Activated CD4-positive, alpha-beta T cell treated with anti-CD3 and anti-CD28 coated beads for 36 hours (primary cell): ENCODE results near the gene TMEM62. TPM values are rescaled to one million over a fixed set of nuclear protein-coding genes. Genes with fewer than 3 reads are reported as not detected.
"Not testable (repeated sequence)": the region's sequence is repeated elsewhere in the genome, so short reads cannot be mapped to it uniquely, and the experiment has no call there.

Source experiments
- ATAC-seq: fragments of 200-7000 bp; cut with Tn5 transposase; one replicate; pipeline ENCODE4 v1.10.0; 2021; ENCODE audit warnings: mild to moderate bottlenecking, moderate library complexity
- CTCF ChIA-PET: fragments of 350-600 bp; sonication (Branson Sonifier 250); formaldehyde crosslinking; loops from one replicate; lab custom pipeline; 2021; ENCODE audit warnings: antibody characterized with exemption; lab: Charles Lee
- POLR2A ChIA-PET: fragments of 350-600 bp; sonication (Branson Sonifier 250); formaldehyde crosslinking; loops from one replicate; lab custom pipeline; 2021; ENCODE audit warnings: antibody characterized with exemption, inconsistent platforms; lab: Charles Lee
- DNase-seq: peaks from one replicate; pipeline ENCODE4 v3.0.0-alpha.2; 2020
- H3K27ac Mint-ChIP-seq: one replicate; pipeline ENCODE4 v1.8.0; 2021; ENCODE audit warnings: mixed read lengths
- H3K27me3 Mint-ChIP-seq: one replicate; pipeline ENCODE4 v1.8.0; 2021; ENCODE audit warnings: mixed read lengths
- H3K36me3 Mint-ChIP-seq: one replicate; pipeline ENCODE4 v1.8.0; 2021; ENCODE audit warnings: low read depth, mixed read lengths
- H3K4me1 Mint-ChIP-seq: one replicate; pipeline ENCODE4 v1.8.0; 2021; ENCODE audit warnings: mixed read lengths
- H3K4me3 Mint-ChIP-seq: one replicate; pipeline ENCODE4 v1.8.0; 2021; ENCODE audit warnings: mild to moderate bottlenecking, moderate library complexity, mixed read lengths
- H3K9me3 Mint-ChIP-seq: one replicate; pipeline ENCODE4 v1.8.0; 2021; ENCODE audit warnings: low read depth, mixed read lengths
- intact Hi-C, 2 experiments: fragments of 100-400 bp; cut with DNase I in 1 of 2; cut with micrococcal nuclease in 1 of 2; formaldehyde crosslinking; loops; one replicate each; pipeline versions ENCODE4 v1.14.2 to v1.15.1; 2022 to 2024; cut with DNase I, micrococcal nuclease
- total RNA-seq, 2 experiments: library from RNA; stranded (reverse); gene quantifications; one replicate each; pipeline ENCODE4 v1.2.3, GENCODE V29; 2021

Gene TMEM62
- total RNA-seq, 2 experiments from 2014 or later: 10.9 to 12.9 TPM

GRCh38 chr15:43118829-43119228 is 14.6 kb upstream of the TMEM62 start:
- intact Hi-C loops: no loop called here
- ATAC-seq: no peak
- peaks cover 7% of the 10 kb centered on the region for H3K27me3 Mint-ChIP-seq
- peaks cover 14% of the 10 kb centered on the region for H3K4me1 Mint-ChIP-seq
- H3K36me3 Mint-ChIP-seq: no peaks in the 10 kb centered on the region
- no peak for DNase-seq
- ChIA-PET CTCF (interaction anchor here (1.2 kb wide), 1 partner anchor 12 kb away, joined by 6 read pairs; no protein-coding TSS in a partner anchor), POLR2A (no interaction called here)
- no peaks in the 10 kb centered on the region for H3K9me3 Mint-ChIP-seq
- no peak overlapping the region for H3K4me3 Mint-ChIP-seq
- no peak overlapping the region for H3K27ac Mint-ChIP-seq

DNA sequence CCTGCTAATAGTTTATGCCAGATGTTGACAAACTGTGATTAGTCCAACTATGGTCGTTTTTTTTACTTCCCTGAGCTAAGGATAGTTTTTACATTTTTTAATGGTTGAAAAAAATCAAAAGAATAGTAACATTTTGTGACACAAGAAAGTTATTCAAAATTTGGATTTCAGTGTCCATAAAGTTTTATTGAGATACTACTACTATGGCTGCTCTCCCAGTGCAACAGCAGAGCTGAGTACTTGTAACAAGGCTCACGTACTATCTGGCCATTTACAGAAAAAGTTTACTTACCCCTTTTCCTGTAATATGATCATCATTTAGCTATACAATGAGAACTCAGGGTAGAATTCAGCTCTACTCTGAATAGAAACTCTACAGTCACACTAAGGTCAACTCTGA is 11.5 kb upstream of the TMEM62 start:
- Mint-ChIP-seq H3K27ac (no peak overlapping the region), H3K36me3 (no peaks in the 10 kb centered on the region), H3K4me3 (no peak overlapping the region), H3K27me3 (peaks cover 1% of the 10 kb centered on the region), H3K9me3 (no peaks in the 10 kb centered on the region), H3K4me1 (peaks cover 14% of the 10 kb centered on the region)
- POLR2A ChIA-PET: interaction anchor here (0.5 to 0.6 kb wide), 2 partner anchors 14 to 44 kb away, joined by 3 to 7 read pairs; no protein-coding TSS in a partner anchor
- CTCF ChIA-PET: interaction anchor here (0.7 to 0.9 kb wide), 2 partner anchors 22 to 134 kb away, joined by 3 read pairs; no protein-coding TSS in a partner anchor
- ATAC-seq (no peak), DNase-seq (no peak)
- intact Hi-C loops: loop anchor here in 1 of 2 experiments (2.0 kb wide), 1 partner anchor 15 kb away; the partner anchor contains the start of gene UBR1

GRCh38 chr15:43125100-43125661 is 8.2 kb upstream of the TMEM62 start:
- ChIA-PET CTCF (no interaction called here), POLR2A (no interaction called here)
- H3K36me3 Mint-ChIP-seq: no peaks in the 10 kb centered on the region

GRCh38 chr15:43126356-43126755 is 7.0 kb upstream of the TMEM62 start:
- Mint-ChIP-seq H3K27me3 (peaks cover 1% of the 10 kb centered on the region), H3K4me1 (peaks cover 14% of the 10 kb centered on the region), H3K9me3 (peaks cover 5% of the 10 kb centered on the region), H3K27ac (no peak overlapping the region), H3K4me3 (no peak overlapping the region), H3K36me3 (no peaks in the 10 kb centered on the region)
- ChIA-PET CTCF (no interaction called here), POLR2A (no interaction called here)
- DNase-seq: no peak
- ATAC-seq: no peak
- intact Hi-C loops: no loop called here

More at GRCh38 chr15:43125100-43125661, 8.2 kb upstream of the TMEM62 start:
- Mint-ChIP-seq H3K27ac (no peak overlapping the region), H3K4me1 (peaks cover 14% of the 10 kb centered on the region), H3K27me3 (peaks cover 1% of the 10 kb centered on the region), H3K9me3 (peaks cover 5% of the 10 kb centered on the region), H3K4me3 (no peak overlapping the region)
- DNase-seq (no peak), ATAC-seq (no peak)
- intact Hi-C loops: no loop called here

GRCh38 chr15:43127752-43128151 is 5.6 kb upstream of the TMEM62 start:
- DNase-seq (no peak), ATAC-seq (no peak)
- Mint-ChIP-seq H3K27me3 (peaks cover 1% of the 10 kb centered on the region), H3K4me3 (no peak overlapping the region), H3K36me3 (no peaks in the 10 kb centered on the region), H3K9me3 (peaks cover 5% of the 10 kb centered on the region), H3K4me1 (peaks cover 9% of the 10 kb centered on the region), H3K27ac (no peak overlapping the region)
- intact Hi-C loops: no loop called here
- CTCF ChIA-PET: no interaction called here
- POLR2A ChIA-PET: no interaction called here

DNA sequence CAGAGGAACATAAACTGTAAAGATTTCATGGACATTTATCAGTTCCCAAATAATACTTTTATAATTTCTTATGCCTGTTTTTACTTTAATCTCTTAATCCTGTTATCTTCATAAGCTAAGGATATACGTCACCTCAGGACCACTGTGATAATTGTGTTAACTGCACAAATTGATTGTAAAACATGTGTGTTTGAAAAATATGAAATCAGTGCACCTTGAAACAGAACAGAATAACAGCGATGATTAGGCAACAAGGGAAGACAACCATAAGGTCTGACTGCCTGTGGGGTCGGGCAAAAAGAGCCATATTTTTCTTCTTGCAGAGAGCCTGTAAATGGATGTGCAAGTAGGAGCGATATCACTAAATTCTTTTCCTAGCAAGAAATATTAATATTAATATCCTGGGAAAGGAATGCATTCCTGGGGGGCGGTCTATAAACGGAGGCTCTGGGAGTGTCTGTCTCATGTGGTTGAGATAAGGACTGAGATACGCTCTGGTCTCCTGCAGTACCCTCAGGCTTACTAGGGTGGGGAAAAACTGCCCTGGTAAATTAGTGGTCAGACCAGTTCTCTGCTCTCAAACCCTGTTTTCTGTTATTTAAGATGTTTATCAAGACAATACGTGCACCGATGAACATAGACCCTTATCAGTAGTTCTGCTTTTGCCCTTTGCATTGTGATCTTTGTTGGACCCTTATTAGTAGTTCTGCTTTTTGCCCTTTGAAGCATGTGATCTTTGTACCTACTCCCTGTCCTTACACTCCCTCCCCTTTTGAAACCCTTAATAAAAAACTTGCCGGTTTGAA is 5.0 kb upstream of the TMEM62 start:
- intact Hi-C loops, H3K27ac Mint-ChIP-seq, H3K9me3 Mint-ChIP-seq, CTCF ChIA-PET, DNase-seq, H3K4me1 Mint-ChIP-seq, H3K4me3 Mint-ChIP-seq, H3K27me3 Mint-ChIP-seq, POLR2A ChIA-PET, H3K36me3 Mint-ChIP-seq, ATAC-seq: not testable (repeated sequence)

- H3K4me1 Mint-ChIP-seq: peaks cover 5% of the 10 kb centered on the region
- CTCF ChIA-PET: no interaction called here
- POLR2A ChIA-PET: no interaction called here
- H3K4me3 Mint-ChIP-seq: no peak overlapping the region
- ATAC-seq (no peak), DNase-seq (no peak)
- peaks cover 5% of the 10 kb centered on the region for H3K9me3 Mint-ChIP-seq
- H3K27ac Mint-ChIP-seq: no peak overlapping the region
- intact Hi-C loops: no loop called here
- H3K27me3 Mint-ChIP-seq: no peaks in the 10 kb centered on the region
- peaks cover under 1% of the 10 kb centered on the region for H3K36me3 Mint-ChIP-seq
Measured at GRCh38 chr15:43128980-43129335, 4.4 kb upstream of the TMEM62 start.

DNA sequence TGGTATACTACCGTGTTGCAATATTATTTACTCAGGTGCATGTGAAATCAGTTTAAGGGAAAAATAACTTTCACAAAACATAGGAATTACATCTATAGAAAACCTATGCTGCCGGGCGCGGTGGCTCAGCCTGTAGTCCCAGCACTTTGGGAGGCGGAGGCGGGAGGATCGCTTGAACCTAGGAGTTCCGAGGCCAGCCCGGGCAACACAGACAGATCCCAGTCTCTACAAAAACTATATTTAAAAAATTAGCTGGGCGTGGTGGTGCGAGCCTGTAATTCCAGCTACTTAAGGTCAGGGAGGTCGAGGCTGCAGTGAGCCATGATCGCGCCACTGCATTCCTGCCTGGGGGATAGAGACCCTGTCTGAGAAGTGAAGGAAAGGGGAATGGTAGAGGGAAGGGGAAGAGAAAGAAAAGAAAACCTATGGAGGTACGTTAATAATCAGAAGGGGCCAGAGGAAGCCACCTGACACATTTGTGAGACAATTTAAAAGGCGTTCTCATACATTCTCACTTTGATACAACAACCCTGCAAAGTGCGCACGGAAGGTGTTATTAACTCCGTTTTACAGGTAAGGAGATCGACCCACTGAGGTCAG is 456 bp upstream of the TMEM62 start:
- H3K4me3 Mint-ChIP-seq: peak overlapping the region; percentile 79
- peaks cover 5% of the 10 kb centered on the region for H3K9me3 Mint-ChIP-seq
- ChIA-PET CTCF (no interaction called here), POLR2A (no interaction called here)
- intact Hi-C loops: loop anchor here in 1 of 2 experiments (1.0 kb wide), 3 partner anchors 10 to 52 kb away; partner anchors contain the start of genes CCNDBP1 and UBR1
- ATAC-seq: no peak
- peaks cover 18% of the 10 kb centered on the region for H3K4me1 Mint-ChIP-seq
- DNase-seq: no peak
- H3K27me3 Mint-ChIP-seq: no peaks in the 10 kb centered on the region
- H3K27ac Mint-ChIP-seq: peak overlapping the region; percentile 76
- peaks cover 12% of the 10 kb centered on the region for H3K36me3 Mint-ChIP-seq

DNA sequence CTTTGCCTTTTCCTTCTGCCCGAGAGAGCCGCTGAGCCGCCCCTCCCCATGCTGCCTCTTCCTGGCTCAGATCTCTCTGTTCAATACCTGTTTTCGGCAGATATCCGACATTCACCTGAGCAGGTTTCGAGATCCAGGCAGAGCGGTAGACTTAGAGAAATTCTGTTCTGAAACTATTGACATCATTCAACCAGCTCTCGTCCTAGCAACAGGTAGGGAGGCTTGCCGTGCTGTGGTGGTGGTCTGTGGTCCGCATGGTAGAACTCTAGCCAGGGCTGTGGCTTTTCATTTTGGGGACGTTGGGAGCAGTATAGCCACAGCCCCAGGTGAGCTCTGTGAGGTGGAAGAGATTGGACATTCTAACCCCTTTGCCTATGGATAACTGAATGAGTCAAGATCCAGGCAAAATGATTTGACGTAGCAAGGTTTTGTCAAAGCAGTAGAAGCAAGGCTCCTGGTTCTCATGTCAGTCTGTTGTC is 810 bp downstream of the TMEM62 start:
- ATAC-seq (no peak), DNase-seq (peak; percentile 24)
- peaks cover 23% of the 10 kb centered on the region for H3K36me3 Mint-ChIP-seq
- H3K4me3 Mint-ChIP-seq: peak overlapping the region; percentile 79
- intact Hi-C loops: no loop called here
- POLR2A ChIA-PET: no interaction called here
- peak overlapping the region; percentile 84 for H3K27ac Mint-ChIP-seq
- peaks cover 18% of the 10 kb centered on the region for H3K4me1 Mint-ChIP-seq
- H3K9me3 Mint-ChIP-seq: no peaks in the 10 kb centered on the region
- CTCF ChIA-PET: no interaction called here
- H3K27me3 Mint-ChIP-seq: no peaks in the 10 kb centered on the region

GRCh38 chr15:43135351-43135750 is 2.0 kb downstream of the TMEM62 start:
- ATAC-seq (no peak), DNase-seq (no peak)
- intact Hi-C loops: no loop called here
- H3K36me3 Mint-ChIP-seq: peaks cover 30% of the 10 kb centered on the region
- peaks cover 18% of the 10 kb centered on the region for H3K4me1 Mint-ChIP-seq
- POLR2A ChIA-PET: no interaction called here
- H3K27me3 Mint-ChIP-seq: no peaks in the 10 kb centered on the region
- no peaks in the 10 kb centered on the region for H3K9me3 Mint-ChIP-seq
- no peak overlapping the region for H3K4me3 Mint-ChIP-seq
- H3K27ac Mint-ChIP-seq: no peak overlapping the region
- CTCF ChIA-PET: no interaction called here

- ChIA-PET POLR2A (no interaction called here), CTCF (interaction anchor here (0.9 kb wide), 1 partner anchor 22 kb away, joined by 3 read pairs; no protein-coding TSS in a partner anchor)
- no peak for DNase-seq
- no peaks in the 10 kb centered on the region for H3K27me3 Mint-ChIP-seq
- H3K27ac Mint-ChIP-seq: no peak overlapping the region
- ATAC-seq: peak; percentile 42
- H3K4me1 Mint-ChIP-seq: peaks cover 14% of the 10 kb centered on the region
- intact Hi-C loops: no loop called here
- H3K9me3 Mint-ChIP-seq: no peaks in the 10 kb centered on the region
- H3K36me3 Mint-ChIP-seq: peaks cover 36% of the 10 kb centered on the region
- H3K4me3 Mint-ChIP-seq: no peak overlapping the region
Measured at GRCh38 chr15:43143203-43143941, 10.0 kb downstream of the TMEM62 start.
